NB4 (cell line): ENCODE results near the gene BRINP2.

Experiments used
- DNase-seq: peaks from one replicate; pipeline ENCODE4 v3.0.0; 2010; ENCODE audit warnings: low read depth
- H3K4me3 ChIP-seq: one replicate; pipeline ENCODE4 v1.5.1; 2011; ENCODE audit warnings: mild to moderate bottlenecking, low read depth, low read length, moderate library complexity
- MYC ChIP-seq: IDR thresholded peaks from 2 replicates; pipeline ENCODE4 v1.6.1; 2011; ENCODE audit warnings: low read depth, low read length
- POLR2A ChIP-seq: IDR thresholded peaks from 2 replicates; pipeline ENCODE4 v1.6.1; 2011; ENCODE audit warnings: mild to moderate bottlenecking; ENCODE audit not compliant: insufficient read length; ENCODE audit errors: extremely low read depth
- TF ChIP-seq, protein P1 (sequence below): IDR thresholded peaks from one replicate; pipeline ENCODE4 v1.5.1; 2012; ENCODE audit warnings: low read depth, low read length
- TF ChIP-seq, protein P2 (sequence below): IDR thresholded peaks from 2 replicates; pipeline ENCODE4 v1.6.1; 2011; ENCODE audit warnings: low read depth, low read length

The BRINP2 gene

DNA sequence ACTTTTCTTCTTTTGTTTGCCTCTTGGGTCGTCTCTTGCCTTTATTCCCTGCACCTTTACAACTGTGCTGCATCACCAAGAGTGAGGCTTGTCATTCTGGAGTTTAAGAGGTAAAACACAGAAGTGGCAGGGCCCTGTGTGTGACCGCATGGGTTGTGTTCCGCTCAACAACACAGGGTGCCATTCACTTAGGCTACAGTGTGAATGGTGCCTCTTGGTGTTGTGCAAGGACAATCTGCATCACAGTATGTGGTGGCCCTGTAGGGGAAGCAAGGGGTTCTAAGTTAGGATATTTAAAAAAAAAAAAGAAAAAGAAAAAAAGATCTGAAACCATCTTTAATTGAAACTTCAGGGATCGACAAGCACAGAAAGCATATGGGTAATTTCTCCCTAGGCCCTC is 38.2 kb downstream of the BRINP2 start:
- no peak for DNase-seq
- no peak for TF ChIP-seq MYC
- TF ChIP-seq, protein P1, sequence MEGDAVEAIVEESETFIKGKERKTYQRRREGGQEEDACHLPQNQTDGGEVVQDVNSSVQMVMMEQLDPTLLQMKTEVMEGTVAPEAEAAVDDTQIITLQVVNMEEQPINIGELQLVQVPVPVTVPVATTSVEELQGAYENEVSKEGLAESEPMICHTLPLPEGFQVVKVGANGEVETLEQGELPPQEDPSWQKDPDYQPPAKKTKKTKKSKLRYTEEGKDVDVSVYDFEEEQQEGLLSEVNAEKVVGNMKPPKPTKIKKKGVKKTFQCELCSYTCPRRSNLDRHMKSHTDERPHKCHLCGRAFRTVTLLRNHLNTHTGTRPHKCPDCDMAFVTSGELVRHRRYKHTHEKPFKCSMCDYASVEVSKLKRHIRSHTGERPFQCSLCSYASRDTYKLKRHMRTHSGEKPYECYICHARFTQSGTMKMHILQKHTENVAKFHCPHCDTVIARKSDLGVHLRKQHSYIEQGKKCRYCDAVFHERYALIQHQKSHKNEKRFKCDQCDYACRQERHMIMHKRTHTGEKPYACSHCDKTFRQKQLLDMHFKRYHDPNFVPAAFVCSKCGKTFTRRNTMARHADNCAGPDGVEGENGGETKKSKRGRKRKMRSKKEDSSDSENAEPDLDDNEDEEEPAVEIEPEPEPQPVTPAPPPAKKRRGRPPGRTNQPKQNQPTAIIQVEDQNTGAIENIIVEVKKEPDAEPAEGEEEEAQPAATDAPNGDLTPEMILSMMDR: no peak
- TF ChIP-seq, protein P2, sequence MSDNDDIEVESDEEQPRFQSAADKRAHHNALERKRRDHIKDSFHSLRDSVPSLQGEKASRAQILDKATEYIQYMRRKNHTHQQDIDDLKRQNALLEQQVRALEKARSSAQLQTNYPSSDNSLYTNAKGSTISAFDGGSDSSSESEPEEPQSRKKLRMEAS: no peak
- no peak overlapping the region for H3K4me3 ChIP-seq

DNA sequence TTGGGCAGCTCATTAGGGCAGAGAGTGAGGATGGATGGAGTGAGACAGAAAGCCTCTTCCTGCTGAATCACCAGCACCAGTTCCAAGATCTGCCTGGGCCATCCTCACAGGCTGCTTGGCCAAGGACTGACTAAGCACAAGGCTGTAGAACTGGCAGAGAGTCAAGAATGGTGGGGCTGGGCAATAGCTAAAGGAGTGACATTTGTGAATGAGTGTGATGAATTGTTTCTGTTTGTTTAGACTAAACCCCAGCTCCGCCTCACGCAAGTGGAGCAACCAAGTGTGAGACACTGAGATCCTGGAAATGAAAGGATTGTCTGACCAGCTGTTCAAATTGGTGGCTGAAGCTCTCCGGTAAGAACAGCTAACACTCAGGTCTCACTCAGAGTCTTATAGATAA is 38.6 kb downstream of the BRINP2 start:
- DNase-seq: no peak
- TF ChIP-seq, protein P1: no peak
- TF ChIP-seq POLR2A (no peak), MYC (no peak)
- TF ChIP-seq, protein P2: no peak
- no peak overlapping the region for H3K4me3 ChIP-seq

DNA sequence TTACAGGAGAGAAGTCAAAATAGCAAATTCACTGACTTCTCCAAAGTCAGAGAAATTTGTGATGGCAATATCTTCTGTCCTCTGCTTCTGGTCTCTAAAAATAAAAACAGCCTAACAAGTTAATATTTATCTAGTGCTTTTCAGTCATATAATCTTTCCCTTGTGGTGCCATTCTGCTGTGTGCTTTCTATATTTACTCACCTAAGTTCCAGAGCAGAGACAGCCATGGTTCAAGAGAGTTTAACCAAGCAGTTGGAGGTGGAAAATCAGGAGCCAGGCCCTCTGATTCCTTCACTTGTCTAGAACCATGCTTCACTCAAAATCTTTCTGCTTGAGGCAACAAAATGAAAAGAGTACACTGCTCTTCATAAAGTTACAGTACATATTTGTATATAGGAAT is 39.3 kb downstream of the BRINP2 start:
- no peak overlapping the region for H3K4me3 ChIP-seq
- TF ChIP-seq MYC (no peak), POLR2A (no peak)
- TF ChIP-seq, protein P1: no peak
- TF ChIP-seq, protein P2: no peak
- DNase-seq: no peak

DNA sequence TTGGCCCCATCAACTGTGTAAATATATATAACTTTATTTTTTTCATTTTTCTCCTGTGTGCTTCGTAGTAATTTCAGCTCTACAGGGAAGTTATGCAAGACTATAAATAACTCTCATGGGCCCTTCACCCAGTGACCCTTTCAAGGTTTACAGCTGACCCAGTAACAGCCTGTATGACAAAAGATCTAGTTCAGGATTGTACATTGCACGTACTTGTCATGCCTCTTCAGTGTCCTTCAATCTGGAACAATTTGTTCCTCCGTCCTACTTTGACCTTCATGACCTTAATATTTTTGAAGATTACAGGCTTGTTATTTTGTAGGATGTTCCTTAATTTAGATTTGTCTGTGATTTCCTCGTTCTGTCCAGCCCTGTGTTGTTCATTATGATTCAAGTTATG is 40.5 kb downstream of the BRINP2 start:
- no peak for TF ChIP-seq POLR2A
- TF ChIP-seq MYC: no peak
- TF ChIP-seq, protein P1: no peak
- TF ChIP-seq, protein P2: no peak
- peak; percentile 3 for DNase-seq
- H3K4me3 ChIP-seq: no peak overlapping the region

DNA sequence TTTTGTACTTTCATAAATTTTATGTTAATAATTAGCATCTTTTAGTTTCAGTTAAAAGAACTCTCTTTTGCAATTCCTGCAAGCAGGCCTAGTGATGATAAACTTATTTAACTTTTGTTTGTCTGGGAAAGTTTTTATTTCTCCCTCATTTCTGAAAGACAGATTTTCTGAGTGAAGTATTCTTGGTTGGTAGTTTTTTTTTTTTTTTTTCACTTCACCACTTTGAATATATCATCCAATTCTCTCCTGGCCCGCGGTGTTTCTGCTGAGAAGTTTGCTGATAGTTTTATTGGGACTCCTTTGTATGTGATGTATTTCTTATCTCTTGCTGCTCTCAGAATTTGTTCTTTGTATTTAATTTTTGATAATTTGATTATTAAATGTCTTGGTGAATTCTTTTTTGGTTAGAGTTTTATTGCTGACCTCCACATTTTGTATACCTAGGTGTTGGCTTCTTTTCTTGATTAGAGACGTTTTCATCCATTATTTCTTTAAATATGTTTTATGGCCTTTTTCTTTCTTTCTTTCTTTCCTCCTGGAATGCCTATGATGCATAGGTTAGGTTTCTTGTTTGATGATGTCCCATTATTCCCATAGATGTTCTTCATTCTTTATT is 45.9 kb downstream of the BRINP2 start:
- no peak for DNase-seq
- TF ChIP-seq MYC: no peak
- no peak overlapping the region for H3K4me3 ChIP-seq

DNA sequence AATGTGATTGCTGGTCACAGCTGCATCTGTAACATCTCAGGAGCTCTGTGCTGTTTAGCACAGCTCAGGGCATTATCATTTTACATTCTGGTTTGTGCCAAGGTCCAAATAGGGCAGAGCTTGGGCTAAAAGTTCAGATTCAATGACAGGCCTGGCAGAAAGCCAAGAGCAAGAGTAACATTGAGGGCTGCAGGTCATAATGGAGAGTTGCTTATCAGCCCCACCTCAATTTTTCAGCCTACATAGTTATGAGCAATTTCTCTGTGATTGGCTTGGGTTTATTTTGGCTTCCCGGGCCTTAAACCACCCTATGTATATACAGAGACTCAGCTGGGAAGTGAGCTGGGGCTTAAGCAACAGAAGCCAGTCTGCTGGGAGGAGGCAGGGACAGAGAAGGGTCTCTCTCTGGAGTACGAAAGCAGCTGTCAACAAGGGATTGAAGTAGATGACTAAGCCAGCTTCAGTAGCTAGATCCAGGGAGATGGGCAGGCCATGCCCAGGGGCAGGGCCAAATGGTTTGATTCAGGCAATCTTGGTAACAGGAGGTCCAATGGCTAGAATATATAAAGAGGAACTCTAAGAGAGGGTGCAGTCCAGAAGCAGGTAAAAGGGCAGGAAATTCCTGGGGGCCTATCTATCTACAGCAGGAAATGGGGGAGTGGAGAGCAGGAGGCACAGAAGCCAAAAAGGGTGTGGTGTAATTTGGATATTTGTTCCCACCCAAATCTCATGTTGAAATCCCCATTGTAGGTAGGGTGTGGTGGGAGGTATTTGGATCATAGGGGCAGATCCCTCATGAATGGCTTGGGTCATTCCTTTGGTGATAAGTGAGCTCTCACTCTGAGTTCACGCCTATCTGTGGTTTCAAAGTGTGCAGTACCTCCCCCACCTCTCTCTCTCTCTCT is 49.0 kb downstream of the BRINP2 start:
- H3K4me3 ChIP-seq: no peak overlapping the region
- no peak for DNase-seq
- TF ChIP-seq, protein P2: no peak
- TF ChIP-seq MYC: no peak
- no peak for TF ChIP-seq POLR2A
- TF ChIP-seq, protein P1: no peak
